ENCODE measurements around the gene MIGA2.

- TF ChIP-seq, protein P1, sequence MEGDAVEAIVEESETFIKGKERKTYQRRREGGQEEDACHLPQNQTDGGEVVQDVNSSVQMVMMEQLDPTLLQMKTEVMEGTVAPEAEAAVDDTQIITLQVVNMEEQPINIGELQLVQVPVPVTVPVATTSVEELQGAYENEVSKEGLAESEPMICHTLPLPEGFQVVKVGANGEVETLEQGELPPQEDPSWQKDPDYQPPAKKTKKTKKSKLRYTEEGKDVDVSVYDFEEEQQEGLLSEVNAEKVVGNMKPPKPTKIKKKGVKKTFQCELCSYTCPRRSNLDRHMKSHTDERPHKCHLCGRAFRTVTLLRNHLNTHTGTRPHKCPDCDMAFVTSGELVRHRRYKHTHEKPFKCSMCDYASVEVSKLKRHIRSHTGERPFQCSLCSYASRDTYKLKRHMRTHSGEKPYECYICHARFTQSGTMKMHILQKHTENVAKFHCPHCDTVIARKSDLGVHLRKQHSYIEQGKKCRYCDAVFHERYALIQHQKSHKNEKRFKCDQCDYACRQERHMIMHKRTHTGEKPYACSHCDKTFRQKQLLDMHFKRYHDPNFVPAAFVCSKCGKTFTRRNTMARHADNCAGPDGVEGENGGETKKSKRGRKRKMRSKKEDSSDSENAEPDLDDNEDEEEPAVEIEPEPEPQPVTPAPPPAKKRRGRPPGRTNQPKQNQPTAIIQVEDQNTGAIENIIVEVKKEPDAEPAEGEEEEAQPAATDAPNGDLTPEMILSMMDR (conservative IDR thresholded peaks at IDR 0.05; ENCODE audit: low read depth in 2 of 2) = peak; percentile 12 to 43; a peak in 1 of 4 replicates
- TF ChIP-seq POLR2AphosphoS5 (IDR thresholded peaks at IDR 0.05; ENCODE audit: low read depth) (no peak), EZH2phosphoT487 (IDR thresholded peaks at IDR 0.05; ENCODE audit: unreplicated experiment) (no peak), EZH2 (IDR thresholded peaks at IDR 0.05; ENCODE audit: low read depth, unreplicated experiment) (no peak), CREB1 (CRISPR knock-in tag; IDR thresholded peaks at IDR 0.05; ENCODE audit: low read depth) (no peak), JUNB (IDR thresholded peaks at IDR 0.05; ENCODE audit: unreplicated experiment) (no peak), STAT1 (IDR thresholded peaks at IDR 0.05; ENCODE audit: unreplicated experiment) (no peak), ZNF331 (CRISPR knock-in tag; IDR thresholded peaks at IDR 0.05; ENCODE audit: low read depth) (no peak)
- TF ChIP-seq, protein P2, sequence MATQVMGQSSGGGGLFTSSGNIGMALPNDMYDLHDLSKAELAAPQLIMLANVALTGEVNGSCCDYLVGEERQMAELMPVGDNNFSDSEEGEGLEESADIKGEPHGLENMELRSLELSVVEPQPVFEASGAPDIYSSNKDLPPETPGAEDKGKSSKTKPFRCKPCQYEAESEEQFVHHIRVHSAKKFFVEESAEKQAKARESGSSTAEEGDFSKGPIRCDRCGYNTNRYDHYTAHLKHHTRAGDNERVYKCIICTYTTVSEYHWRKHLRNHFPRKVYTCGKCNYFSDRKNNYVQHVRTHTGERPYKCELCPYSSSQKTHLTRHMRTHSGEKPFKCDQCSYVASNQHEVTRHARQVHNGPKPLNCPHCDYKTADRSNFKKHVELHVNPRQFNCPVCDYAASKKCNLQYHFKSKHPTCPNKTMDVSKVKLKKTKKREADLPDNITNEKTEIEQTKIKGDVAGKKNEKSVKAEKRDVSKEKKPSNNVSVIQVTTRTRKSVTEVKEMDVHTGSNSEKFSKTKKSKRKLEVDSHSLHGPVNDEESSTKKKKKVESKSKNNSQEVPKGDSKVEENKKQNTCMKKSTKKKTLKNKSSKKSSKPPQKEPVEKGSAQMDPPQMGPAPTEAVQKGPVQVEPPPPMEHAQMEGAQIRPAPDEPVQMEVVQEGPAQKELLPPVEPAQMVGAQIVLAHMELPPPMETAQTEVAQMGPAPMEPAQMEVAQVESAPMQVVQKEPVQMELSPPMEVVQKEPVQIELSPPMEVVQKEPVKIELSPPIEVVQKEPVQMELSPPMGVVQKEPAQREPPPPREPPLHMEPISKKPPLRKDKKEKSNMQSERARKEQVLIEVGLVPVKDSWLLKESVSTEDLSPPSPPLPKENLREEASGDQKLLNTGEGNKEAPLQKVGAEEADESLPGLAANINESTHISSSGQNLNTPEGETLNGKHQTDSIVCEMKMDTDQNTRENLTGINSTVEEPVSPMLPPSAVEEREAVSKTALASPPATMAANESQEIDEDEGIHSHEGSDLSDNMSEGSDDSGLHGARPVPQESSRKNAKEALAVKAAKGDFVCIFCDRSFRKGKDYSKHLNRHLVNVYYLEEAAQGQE (IDR thresholded peaks at IDR 0.05; ENCODE audit: unreplicated experiment) = no peak
Observed at GRCh38 chr9:129100383-129101169, 64.2 kb downstream of the MIGA2 start.
